ENCODE data around the gene PTPN7.
"Not testable (repeated sequence)": the region's sequence is repeated elsewhere in the genome, so short reads cannot be mapped to it uniquely, and the experiment has no call there.

PTPN7 gene

DNA sequence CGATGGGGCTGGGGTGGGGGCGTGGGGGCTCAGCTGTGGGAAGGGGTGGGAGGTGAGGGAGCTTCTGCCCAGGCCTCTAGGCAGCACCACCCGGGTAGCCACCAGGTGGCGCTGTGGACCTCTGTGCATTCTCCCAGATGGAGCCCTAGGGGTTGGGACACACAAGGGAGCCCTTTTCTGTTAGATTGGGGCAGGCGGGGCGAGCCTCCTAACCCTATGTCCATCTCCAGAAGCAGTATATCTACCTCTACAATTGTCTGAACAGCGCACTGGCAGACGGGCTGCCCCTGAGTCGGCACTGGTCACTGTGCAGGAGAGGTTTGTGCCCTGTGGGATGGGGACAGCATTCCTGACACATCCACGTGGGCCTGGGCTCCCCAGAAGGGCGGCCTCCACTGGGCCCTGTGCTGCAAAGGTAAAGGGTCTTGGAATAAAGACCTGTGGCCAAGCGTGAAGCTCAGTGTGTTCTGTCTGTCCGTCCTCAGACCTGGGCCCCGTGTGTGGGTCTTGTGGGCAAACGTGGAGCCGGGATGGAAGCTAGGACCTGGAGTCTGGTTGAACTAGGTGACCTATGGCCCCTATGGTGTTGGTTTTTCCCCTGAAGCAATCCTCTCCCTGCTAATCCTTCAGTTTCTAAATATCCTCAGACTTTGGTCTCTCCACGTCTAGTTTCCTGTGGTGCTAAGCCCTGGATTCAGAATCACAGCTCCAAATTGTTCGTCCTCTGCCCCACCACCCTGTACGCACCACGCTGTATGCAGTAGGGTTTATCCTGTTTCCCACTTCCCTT is 28.8 kb upstream of the PTPN7 start:
- DNase-seq, result peak; percentile 29 to 83

DNA sequence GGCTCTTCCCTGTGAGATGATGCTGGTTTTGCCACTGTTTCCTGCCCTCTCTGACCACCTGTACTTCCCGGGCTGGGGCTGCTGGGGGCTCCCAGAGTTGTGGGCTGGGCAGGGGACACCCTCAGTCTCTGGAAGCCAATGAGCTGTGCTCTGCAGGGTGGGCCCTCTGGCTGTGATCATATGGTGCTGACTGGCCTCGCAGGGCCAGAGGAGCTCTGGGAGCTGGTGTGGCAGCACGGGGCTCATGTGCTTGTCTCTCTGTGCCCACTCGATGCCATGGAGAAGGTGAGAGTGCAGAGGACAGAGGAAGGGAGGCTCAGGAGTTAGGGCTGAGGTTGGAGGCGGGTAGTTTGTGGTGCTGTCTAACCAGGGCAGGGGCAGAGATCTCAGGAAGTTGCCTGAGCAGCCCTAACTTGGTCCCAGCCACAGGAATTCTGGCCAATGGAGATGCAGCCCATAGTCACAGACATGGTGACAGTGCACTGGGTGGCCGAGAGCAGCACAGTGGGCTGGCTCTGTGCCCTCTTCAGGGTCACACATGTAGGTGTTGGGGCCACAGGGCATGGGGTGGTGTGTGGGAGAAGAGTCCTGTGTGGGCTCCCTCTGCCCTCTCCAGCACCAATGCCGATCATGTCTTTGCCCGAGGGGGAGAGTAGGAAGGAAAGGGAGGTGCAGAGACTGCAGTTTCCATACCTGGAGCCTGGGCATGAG is 27.4 kb upstream of the PTPN7 start:
- DNase-seq, result no peak

DNA sequence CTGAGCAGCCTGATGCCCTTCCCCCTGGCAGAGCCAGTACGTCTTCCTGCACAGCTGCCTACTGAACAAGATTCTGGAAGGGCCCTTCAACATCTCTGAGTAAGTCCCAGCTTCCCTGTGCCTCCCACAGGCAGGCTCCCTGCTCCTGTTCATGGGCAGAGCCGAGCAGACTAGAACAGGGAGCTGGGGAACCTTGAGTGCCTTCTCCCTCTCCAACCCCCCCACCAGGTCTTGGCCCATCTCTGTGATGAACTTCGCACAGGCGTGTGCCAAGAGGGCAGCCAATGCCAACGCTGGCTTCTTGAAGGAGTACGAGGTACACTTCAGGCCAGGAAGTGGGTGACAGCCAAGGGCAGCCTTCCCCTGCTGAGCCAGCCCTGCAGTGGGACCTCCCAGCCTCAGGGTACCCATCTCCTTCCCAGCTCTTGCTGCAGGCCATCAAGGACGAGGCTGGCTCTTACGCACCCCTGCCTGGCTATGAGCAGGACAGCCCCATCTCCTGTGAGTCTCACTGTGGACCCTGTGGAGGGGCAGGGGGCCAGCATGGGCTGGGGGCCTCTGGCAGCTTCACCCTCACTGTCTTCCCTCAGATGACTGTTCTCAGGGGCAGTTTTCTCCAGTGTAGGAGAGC is 26.8 kb upstream of the PTPN7 start:
- DNase-seq, result no peak

DNA sequence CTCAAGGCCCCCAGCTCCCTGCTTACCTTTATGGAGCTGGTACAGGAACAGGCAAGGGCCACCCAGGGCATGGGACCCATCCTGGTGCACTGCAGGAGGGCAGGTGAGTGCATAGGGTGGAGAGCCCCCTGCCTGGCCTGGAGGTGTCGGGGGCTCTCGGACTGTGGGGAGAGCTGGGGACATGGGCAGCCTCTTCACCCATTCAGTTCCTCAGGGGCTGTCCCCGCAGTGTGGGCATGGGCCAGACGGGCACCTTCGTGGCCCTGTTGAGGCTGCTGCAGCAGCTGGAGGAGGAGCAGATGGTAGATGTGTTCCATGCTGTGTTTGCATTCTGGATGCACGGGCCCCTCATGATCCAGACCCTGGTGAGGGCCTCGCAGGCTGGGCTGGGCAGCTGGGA is 25.9 kb upstream of the PTPN7 start:
- DNase-seq, result no peak

DNA sequence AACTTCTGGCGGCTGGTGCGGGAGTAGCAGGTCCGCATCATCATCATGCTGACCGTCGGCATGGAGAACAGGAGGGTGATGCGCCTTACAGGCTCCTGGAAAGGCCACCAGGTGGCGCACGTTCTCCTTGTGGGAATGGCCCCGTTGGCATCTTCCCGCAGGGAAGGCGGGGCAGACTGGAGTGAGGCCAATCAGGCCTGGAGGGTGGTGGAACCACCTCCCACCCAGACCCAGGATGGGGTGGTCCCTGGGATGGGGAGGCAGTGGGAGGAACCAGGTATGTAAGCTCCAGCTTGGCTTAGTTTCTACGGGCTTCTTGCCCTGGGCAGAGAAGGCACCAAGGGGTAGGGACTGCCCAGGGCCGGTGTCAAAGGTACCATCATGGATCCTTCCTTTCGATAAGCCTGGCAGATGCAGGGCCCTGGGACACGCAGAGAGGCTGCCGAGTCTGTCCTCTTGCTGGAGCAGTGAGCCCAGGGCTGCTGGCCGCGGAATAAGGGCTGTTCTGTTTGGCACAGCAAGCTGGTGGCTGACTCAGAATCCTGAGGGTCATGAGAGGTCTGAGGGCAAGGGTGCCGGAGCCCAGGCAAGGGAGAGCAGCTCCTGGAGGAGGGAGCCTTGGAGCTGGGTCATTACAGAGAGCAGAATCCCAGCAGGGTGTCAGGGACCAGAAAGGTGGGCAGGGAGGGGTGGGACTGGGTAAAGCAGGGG is 24.5 kb upstream of the PTPN7 start:
- peak; percentile 72 to 93 for DNase-seq

DNA sequence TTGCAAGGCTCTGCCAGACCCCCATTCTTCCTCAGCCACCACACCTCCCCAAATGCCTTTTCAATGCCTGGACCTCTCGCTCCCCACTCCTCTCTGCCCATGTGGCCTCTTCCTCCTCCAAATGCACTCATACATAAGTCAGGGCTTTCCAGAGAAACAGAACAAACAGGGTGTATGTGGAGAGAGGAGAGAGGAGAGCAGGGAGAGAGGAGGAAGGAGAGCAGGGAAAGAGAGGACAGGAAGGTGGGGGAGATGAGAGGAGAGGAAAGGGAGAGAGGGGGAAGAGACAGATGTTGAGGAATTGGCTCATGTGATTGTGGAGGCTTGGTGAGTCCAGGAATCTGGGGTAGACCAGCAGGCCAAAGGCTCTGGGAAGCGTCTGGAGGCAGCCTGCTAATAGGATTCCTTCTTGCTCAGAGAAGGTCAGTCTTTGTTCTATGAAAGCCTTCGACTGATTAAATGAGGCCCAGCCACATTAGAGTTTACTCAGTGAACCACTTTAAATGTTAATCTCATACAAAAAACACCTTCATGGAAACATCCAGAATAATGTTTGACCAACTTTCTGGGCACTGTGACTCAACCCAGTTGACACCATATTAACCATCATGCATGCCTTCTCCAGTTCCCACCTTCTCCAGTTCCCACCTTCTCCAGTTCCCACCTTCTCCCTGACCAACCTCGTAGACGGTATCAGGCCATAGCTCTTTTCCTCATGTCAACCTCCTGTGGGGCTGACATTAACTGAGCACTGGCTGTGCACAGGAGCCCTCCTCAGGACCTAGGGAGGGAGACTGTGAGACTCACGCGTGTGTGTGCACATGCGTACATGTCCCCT is 21.9 kb upstream of the PTPN7 start:
- DNase-seq, result no peak

DNA sequence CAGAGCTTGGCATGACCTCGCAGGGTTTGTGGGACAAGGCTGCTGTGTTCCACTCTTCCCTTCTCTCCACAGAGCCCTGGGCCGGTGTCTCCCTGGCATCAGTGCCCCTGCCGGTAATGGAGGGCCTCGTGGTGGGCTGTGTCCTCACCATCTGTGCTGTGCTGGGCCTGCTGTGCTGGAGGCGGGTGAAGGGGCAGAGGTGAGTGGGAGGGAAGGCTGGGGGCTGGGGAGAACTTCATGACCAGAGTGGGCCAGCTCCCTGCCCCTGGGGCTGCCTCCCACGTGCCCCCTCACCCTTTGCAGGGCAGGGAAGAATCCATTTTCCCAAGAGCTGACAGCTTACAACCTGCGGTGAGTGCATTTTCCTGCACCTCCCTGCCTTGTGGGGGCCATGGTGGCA is 21.2 kb upstream of the PTPN7 start:
- no peak for DNase-seq

DNA sequence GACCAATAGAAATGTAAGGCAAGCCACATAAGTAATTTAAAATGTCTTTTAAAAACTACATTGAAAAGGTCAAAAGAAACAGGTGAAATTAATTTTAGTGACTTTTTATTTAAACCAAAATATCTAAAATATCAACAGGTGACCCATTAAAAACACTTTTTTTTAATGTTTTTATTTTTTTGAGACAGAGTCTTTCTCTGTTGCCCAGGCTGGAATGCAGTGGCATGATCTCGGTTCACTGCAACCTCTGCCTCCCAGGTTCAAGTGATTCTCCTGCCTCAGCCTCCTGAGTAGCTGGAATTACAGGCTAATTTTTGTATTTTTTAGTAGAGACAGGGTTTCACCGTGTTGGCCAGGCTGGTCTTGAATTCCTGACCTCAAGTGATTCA is 20.3 kb upstream of the PTPN7 start:
- DNase-seq, result not testable (repeated sequence)

DNA sequence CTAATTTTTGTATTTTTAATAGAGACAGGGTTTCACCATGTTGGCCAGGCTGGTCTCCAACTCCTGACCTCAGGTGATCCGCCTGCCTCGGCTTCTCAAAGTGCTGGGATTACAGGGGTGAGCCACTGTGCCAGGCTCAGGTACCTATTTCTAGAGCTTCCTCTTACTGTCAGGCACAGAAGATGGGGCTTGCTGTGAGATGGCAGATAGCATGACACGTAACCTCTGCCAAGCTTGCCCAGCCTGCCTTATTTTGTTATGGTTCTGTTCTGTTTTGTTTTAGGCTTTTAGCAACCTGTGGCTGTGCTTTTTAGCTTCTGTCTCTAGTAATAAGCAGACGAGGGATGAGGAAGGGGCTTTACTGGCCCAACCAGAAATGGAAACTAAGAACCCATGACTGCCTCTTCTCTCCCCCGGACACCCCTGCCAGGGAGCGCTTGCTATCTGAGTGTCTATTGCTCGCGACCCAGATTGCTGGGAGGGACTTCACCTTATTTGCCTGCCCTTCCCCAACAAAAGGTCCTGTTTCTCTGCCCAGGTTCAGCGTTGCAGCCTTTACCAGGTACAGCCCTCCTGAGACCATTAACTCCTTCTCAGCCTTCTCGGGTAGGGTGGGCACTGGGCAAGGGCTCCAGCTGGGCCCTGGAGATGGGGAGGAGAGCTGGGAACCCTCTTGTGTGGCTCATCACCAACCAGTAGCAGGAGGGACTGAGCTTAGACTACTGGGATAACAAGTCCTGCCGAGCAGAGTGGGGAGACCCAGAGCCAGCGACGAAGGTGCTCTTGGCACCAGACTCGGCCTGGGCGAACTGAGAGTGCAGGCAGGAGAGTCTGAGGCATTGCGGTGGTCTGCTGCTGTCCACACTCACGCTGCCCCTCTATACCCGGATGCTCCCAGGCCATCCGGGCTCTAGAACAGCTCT is 19.7 kb upstream of the PTPN7 start:
- DNase-seq, result no peak

DNA sequence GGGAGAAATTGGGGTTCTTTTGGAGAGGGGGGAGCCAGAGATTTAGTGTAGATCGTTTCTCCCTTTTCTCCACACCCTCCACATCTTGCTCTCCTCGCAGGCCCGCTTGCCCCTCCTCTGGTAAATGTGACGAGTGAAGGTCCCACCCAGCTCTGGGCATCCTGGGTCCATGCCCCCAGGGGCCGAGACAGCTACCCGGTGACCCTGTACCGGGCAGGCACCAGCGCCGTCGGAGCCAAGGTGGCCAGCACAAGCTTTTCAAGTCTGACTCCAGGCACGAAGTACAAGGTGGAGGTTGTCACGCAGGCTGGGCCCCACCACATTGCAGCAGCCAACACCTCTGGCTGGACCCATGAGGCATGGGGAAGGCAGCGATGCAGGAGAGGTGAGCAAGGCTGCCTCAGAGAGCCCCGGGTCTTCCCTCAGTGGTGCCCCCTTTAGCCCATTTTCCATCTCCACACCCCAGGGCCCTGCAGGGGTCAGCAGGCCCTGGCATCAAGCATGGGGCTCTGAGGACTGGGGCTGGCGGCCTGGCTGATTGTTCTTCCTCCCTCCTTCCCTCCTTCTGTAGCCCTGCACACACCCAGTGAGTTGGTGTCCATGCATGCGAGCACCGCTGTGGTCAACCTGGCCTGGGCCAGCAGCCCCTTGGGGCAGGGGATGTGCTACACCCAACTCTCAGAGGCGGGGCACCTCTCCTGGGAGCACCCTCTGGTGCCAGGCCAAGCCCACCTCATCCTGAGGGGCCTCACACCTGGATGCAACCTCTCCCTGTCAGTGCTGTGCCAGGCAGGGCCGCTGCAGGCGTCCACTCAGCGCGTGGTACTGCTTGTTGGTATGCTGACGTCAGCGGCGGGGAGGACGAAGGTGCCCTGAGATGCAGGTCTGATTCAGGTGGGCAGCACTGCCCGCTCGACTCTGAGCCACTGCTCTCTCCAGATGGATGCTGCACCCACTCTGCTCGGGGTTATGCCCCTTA is 16.8 kb upstream of the PTPN7 start:
- DNase-seq, result no peak

DNA sequence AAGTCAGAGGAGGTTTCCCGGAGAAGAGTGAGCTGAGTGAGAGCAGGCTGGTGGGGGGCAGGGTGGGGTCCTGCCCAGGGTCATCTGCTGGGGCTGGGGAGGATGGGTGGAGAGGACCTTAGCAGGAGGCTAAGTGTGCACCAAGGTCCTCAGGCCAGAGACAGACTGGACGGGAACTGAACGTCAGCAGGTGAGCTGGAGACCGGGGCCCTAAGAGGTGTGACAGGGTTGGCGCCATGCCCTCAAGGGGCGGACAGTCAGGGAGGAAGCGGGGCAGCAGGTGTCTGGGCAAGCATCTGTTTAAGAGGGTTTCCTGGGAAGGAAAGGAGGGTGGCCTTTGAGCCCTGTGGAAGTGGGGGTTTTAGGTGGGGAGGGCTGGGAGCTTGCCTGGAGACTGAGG is 13.6 kb upstream of the PTPN7 start:
- no peak for DNase-seq

DNA sequence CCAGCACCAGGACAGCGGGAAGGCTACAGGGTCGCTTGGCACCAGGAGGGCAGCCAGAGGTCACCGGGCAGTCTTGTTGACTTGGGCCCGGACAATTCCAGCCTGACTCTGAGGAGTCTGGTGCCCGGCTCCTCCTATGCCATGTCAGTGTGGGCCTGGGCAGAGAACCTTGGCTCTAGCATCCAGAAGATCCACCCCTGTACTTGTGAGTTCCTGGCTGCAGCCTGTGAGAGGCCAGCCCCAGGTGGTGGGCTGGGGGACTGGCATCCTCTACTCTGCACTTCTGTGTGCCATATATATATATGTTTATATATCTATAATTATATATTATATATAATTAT is 11.6 kb upstream of the PTPN7 start:
- DNase-seq, result no peak

DNA sequence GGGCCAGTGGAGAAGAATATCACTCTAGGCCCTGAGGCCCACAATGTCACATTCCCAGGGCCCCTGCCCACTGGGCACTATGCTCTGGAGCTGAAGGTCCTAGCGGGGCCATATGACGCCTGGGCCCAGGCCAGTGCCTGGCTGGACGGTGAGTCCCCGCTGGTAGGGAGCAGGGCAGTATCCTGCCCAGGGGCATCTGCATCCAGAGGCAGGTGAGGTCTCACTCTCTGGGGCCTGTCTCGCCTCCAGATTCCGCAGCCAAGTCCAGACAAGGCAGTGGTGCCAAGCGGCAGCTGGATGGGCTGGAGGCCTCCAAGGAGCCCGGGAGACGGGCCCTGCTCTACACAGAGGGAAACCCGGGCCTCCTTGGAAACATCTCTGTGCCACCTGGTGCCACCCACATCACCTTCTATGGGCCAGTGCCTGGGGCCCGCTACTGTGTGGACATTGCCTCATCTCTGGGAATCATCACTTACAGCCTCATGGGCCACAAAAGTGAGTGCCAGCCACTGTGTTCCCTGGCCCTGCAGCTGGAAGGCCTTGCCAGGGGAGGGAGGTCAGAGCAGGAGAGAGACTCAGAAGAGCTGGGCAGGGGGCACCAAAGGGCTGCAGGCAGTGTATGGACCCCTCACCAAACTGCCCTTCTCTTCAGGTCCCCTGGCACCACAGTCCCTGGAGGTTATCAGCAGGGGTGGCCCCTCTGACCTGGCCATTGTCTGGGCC is 11.1 kb upstream of the PTPN7 start:
- peak in 1 of 2 experiments; percentile 39 for DNase-seq

DNA sequence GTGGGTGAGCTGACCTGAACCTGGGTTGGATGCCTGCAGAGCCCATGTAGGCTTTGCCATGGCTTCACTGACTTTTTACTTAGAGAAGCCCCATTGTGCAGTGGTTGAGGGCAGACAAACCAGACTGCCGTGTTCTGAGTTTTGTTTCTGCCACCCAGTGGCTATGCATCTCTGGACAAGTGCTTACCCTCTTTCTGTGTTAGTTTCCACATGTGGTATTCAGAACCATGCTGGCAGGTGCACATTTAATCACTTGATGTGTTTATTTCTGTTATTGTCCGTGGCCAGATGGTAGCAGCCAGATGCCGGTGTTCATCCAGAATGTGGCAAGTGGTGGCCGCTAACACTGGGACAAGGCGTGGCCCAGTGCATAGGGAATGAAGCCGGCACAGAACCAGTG is 10.3 kb upstream of the PTPN7 start:
- peak in 1 of 2 experiments; percentile 21 for DNase-seq

DNA sequence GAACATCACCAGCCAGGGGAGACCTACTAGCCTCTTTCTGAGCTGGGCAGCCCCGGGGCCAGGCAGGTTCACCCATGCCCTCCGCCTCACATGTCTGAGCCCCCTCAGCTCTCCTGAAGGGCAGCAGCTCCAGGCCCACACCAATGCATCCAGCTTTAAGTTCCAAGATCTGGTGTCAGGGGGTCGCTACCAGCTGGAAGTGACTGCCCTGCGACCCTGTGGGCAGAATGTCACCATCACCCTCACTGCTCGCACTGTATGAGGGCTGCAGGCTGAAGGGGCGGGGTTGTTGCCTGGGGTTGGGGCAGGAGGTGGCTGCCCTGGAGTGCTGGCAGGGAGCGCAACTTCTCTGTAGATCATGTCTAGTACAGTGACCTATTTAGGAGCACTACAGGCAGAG is 8.5 kb upstream of the PTPN7 start:
- no peak for DNase-seq

DNA sequence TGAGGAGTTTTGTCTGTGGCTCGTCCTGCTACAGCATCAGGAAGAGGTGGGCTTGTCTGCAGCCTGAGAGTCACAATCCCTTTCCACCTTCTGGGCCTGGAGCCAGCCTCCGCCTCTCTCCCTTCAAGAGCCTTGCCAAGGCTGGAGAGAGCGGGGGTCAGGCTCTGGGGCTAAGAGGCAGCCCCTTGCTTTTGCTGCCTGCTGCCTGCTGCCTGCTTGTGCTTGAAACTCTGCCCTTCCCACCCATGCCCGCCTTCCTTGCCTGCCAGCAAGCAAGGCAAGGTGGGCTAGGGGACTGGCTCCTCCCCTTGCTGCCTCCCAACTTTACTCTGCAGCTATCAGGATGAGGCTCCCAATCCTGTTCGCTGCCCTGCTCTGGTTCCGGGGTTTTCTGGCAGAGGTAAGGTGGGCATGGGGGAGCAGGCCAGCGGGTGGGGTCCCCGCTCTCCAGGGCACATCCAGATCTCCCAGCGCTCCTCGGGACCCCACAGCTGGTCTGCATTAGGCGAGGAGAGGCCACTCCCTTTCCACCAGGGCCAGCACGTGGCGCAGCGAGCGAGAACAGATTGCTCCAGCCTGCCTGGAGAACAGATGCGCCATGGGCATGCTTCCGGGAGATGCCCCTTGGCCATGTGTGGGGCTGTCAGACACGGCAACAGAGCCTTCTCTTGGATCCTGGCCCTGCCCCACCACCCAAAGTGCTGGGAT is 7.5 kb upstream of the PTPN7 start:
- DNase-seq, result peak in 1 of 2 experiments; percentile 85

DNA sequence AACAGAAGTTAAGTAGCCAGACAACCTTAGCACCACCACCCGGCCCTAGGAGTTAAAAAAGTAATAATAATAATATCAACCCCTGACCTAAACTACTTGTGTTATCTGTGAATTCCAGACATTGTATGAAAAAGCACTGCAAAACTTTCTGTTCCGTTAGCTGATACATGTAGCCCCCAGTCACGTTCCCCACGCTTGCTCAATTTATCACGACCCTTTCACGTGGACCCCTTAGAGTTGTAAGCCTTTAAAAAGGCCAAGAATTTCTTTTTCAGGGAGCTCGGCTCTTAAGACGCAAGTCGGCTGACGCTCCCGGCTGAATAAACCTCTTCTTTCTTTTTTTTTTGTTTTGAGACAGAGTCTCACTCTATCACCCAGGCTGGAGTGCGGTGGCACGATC is 6.7 kb upstream of the PTPN7 start:
- not testable (repeated sequence) for DNase-seq

DNA sequence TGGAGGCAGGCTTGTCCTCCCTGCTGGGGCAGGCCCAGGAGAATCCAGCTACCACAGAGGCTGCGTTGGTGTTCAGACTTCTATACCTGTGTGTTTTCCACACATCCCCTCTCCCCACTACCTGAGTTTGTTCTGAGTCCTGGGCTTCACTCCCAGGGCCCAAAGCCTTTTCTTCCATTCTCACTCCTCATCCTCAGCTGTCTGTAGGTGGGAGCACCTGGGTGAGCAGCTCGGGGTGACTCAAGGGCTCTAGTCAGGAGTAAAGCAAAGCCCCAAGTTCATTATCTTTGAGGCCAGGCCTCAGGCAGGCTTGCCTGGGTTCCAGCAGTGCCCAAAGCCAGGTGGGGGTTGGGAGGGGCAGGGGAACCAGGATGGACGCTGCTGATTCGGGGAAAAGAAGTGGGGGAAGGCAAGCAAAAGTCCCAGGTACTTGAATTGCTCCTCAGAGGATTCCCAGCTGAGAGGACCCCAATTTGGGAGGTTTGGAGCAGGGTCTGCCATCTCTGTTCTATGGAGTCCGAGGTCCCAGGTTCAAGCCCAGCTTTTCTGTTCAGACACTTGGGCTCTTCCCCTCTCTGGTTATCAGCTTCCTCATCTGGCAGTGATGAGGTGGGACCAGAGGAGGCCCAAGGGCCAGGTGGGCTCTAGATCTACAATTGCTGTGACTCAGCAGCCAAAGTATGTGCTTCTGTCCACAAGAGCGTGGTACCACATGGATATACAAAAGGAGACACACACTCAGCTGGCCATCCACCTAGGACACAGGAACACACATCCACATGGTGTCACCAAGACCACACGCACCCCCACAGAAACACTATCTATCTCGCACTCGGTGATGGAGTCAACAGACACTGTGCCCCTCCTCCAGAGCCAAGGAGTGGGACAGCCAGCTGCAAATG is 5.8 kb upstream of the PTPN7 start:
- DNase-seq, result no peak
